CD8-positive, alpha-beta memory T cell (primary cell): ENCODE data around the gene INAFM2. TPM values are rescaled to one million over a fixed set of nuclear protein-coding genes. Genes with fewer than 3 reads are reported as not detected.
A peak's percentile ranks its signal among the peaks of the same experiment; 100 is the strongest.

Experiments used
- CTCF ChIA-PET: fragments of 350-600 bp; sonication (Branson Sonifier 250); formaldehyde crosslinking; loops from one replicate; lab custom pipeline; 2021; ENCODE audit warnings: antibody characterized with exemption; lab: Charles Lee
- POLR2A ChIA-PET: fragments of 350-600 bp; sonication (Branson Sonifier 250); formaldehyde crosslinking; loops from one replicate; lab custom pipeline; 2021; ENCODE audit warnings: antibody characterized with exemption; lab: Charles Lee
- DNase-seq, 5 donors: peaks; one replicate each; pipeline versions ENCODE4 v3.0.0 to v3.0.0-alpha.2; 2020 to 2022; ENCODE audit warnings: mixed read lengths in 1 of 5
- H3K27ac ChIP-seq: one replicate; pipeline ENCODE4 v1.7.0; 2013; ENCODE audit warnings: low read depth, mild to moderate bottlenecking, low read length, moderate library complexity
- H3K27me3 ChIP-seq: 2 replicates; pipeline ENCODE4 v1.7.0; 2013; ENCODE audit warnings: low read length, mild to moderate bottlenecking; ENCODE audit not compliant: insufficient read depth, poor library complexity, severe bottlenecking
- H3K36me3 ChIP-seq: 2 replicates; pipeline ENCODE4 v1.7.0; 2013; ENCODE audit warnings: mild to moderate bottlenecking, low read length, moderate library complexity; ENCODE audit not compliant: insufficient read depth
- H3K4me1 ChIP-seq: 2 replicates; pipeline ENCODE4 v1.7.0; 2013; ENCODE audit warnings: mild to moderate bottlenecking, low read length, moderate library complexity; ENCODE audit not compliant: insufficient read depth
- H3K4me3 ChIP-seq: 2 replicates; pipeline ENCODE4 v1.7.0; 2013; ENCODE audit warnings: mild to moderate bottlenecking, low read length
- H3K9me3 ChIP-seq: 2 replicates; pipeline ENCODE4 v1.7.0; 2013; ENCODE audit warnings: mild to moderate bottlenecking, low read length
- H3K27ac Mint-ChIP-seq, 8 donors: one replicate each; pipeline ENCODE4 v1.8.0; 2020 to 2021; ENCODE audit warnings: mixed read lengths in 8 of 8, mild to moderate bottlenecking in 6 of 8, inconsistent platforms in 3 of 8, moderate library complexity in 3 of 8
- H3K27me3 Mint-ChIP-seq, 2 donors: one replicate each; pipeline ENCODE4 v1.8.0; 2020 to 2021; ENCODE audit warnings: mixed read lengths in 2 of 2, mild to moderate bottlenecking in 1 of 2, moderate library complexity in 1 of 2
- H3K36me3 Mint-ChIP-seq, 3 donors: one replicate each; pipeline ENCODE4 v1.8.0; 2020 to 2021; ENCODE audit warnings: mixed read lengths in 3 of 3, inconsistent platforms in 1 of 3, mild to moderate bottlenecking in 1 of 3
- H3K4me1 Mint-ChIP-seq, 3 donors: one replicate each; pipeline ENCODE4 v1.8.0; 2020 to 2021; ENCODE audit warnings: mixed read lengths in 3 of 3, inconsistent platforms in 1 of 3, mild to moderate bottlenecking in 1 of 3
- H3K4me3 Mint-ChIP-seq, 7 donors: one replicate each; pipeline ENCODE4 v1.8.0; 2020 to 2021; ENCODE audit warnings: mixed read lengths in 7 of 7, mild to moderate bottlenecking in 6 of 7, moderate library complexity in 4 of 7, inconsistent platforms in 2 of 7
- H3K9me3 Mint-ChIP-seq, 5 donors: one replicate each; pipeline ENCODE4 v1.8.0; 2020 to 2022; ENCODE audit warnings: mixed read lengths in 5 of 5, mild to moderate bottlenecking in 3 of 5, moderate library complexity in 2 of 5, inconsistent platforms in 1 of 5
- polyA plus RNA-seq: library from polyadenylated mRNA; unstranded; fragments of 300-500 nt; fragmentation: Illumina TruSeq; gene quantifications from one replicate; pipeline ENCODE4 v1.2.3, GENCODE V29; 2021
- total RNA-seq, 2 experiments: library from RNA; stranded (reverse); gene quantifications; one replicate each; pipeline ENCODE4 v1.2.3, GENCODE V29; 2021

The INAFM2 gene
- total and polyA plus RNA-seq, 3 experiments from 2014 or later, result 2.7 to 15.3 (median 13.5) TPM

GRCh38 chr15:40302288-40302886 lies 21.1 kb upstream of the INAFM2 start:
- Histone ChIP-seq H3K27ac (no peak overlapping the region), H3K27me3 (no peaks in the 10 kb centered on the region), H3K4me3 (no peak overlapping the region), H3K36me3 (peaks cover 13% of the 10 kb centered on the region), H3K9me3 (no peaks in the 10 kb centered on the region), H3K4me1 (peaks cover 22% of the 10 kb centered on the region)
- Mint-ChIP-seq H3K9me3 (peaks cover 0 to 4% (median 2%) of the 10 kb centered on the region in 5 donors), H3K4me3 (no peak overlapping the region), H3K4me1 (peaks cover 29 to 35% (median 33%) of the 10 kb centered on the region in 3 donors), H3K27ac (no peak overlapping the region), H3K36me3 (peaks cover 17 to 69% (median 21%) of the 10 kb centered on the region in 3 donors), H3K27me3 (no peaks in the 10 kb centered on the region)
- no peak for DNase-seq
- POLR2A ChIA-PET, result interaction anchor here (0.7 to 1.0 kb wide), 2 partner anchors 8 to 13 kb away, joined by 3 read pairs; no protein-coding TSS in a partner anchor
- CTCF ChIA-PET, result interaction anchor here (0.8 to 3.8 kb wide), 5 partner anchors 12 to 85 kb away, joined by 3 to 25 read pairs (median 3); no protein-coding TSS in a partner anchor

- Mint-ChIP-seq H3K27ac (peak overlapping the region in 2 of 8 donors; percentile 38 to 46), H3K4me1 (peaks cover 29 to 35% (median 33%) of the 10 kb centered on the region in 3 donors), H3K9me3 (peaks cover 0 to 4% (median 2%) of the 10 kb centered on the region in 5 donors), H3K4me3 (peak overlapping the region in 1 of 7 donors; percentile 60), H3K36me3 (peaks cover 17 to 64% (median 21%) of the 10 kb centered on the region in 3 donors), H3K27me3 (no peaks in the 10 kb centered on the region)
- ChIA-PET POLR2A (interaction anchor here (0.7 kb wide), 1 partner anchor 14 kb away, joined by 3 read pairs; no protein-coding TSS in a partner anchor), CTCF (interaction anchor here (1.3 to 3.8 kb wide), 4 partner anchors 16 to 35 kb away, joined by 3 to 25 read pairs (median 4); no protein-coding TSS in a partner anchor)
- H3K4me1 ChIP-seq, result peaks cover 22% of the 10 kb centered on the region
- no peaks in the 10 kb centered on the region for H3K27me3 ChIP-seq
- no peak for DNase-seq
- H3K9me3 ChIP-seq, result no peaks in the 10 kb centered on the region
- no peak overlapping the region for H3K27ac ChIP-seq
- no peak overlapping the region for H3K4me3 ChIP-seq
- H3K36me3 ChIP-seq, result peaks cover 13% of the 10 kb centered on the region
These were observed 20.5 kb upstream of the INAFM2 start for GRCh38 chr15:40302981-40303380.

GRCh38 chr15:40303576-40303975 lies 19.9 kb upstream of the INAFM2 start:
- Histone ChIP-seq H3K4me3 (no peak overlapping the region), H3K36me3 (peaks cover 13% of the 10 kb centered on the region), H3K4me1 (peaks cover 22% of the 10 kb centered on the region), H3K27me3 (no peaks in the 10 kb centered on the region), H3K9me3 (no peaks in the 10 kb centered on the region), H3K27ac (no peak overlapping the region)
- H3K4me1 Mint-ChIP-seq, result peaks cover 30 to 38% (median 35%) of the 10 kb centered on the region in 3 donors
- peak overlapping the region in 1 of 7 donors; percentile 60 for H3K4me3 Mint-ChIP-seq
- peaks cover 17 to 62% (median 21%) of the 10 kb centered on the region in 3 donors for H3K36me3 Mint-ChIP-seq
- peak overlapping the region in 2 of 8 donors; percentile 11 to 87 for H3K27ac Mint-ChIP-seq
- peaks cover 0 to 4% (median 2%) of the 10 kb centered on the region in 5 donors for H3K9me3 Mint-ChIP-seq
- no peaks in the 10 kb centered on the region for H3K27me3 Mint-ChIP-seq
- POLR2A ChIA-PET, result no interaction called here
- no peak for DNase-seq
- CTCF ChIA-PET, result interaction anchor here (1.3 to 3.8 kb wide), 4 partner anchors 16 to 34 kb away, joined by 3 to 25 read pairs (median 4); no protein-coding TSS in a partner anchor

GRCh38 chr15:40305281-40305680 lies 18.2 kb upstream of the INAFM2 start:
- H3K4me1 ChIP-seq, result peaks cover 37% of the 10 kb centered on the region
- H3K36me3 ChIP-seq, result peaks cover 7% of the 10 kb centered on the region
- H3K27me3 ChIP-seq, result no peaks in the 10 kb centered on the region
- no peak overlapping the region for H3K27ac ChIP-seq
- peak overlapping the region in 3 of 8 donors; percentile 46 to 92 (median 77) for H3K27ac Mint-ChIP-seq
- DNase-seq, result no peak
- H3K9me3 ChIP-seq, result no peaks in the 10 kb centered on the region
- ChIA-PET POLR2A (interaction anchor here (0.7 kb wide), 1 partner anchor 161 kb away, joined by 4 read pairs; no protein-coding TSS in a partner anchor), CTCF (interaction anchor here (1.3 to 3.8 kb wide), 5 partner anchors 17 to 88 kb away, joined by 3 to 25 read pairs (median 9); partner anchors contain the start of gene INAFM2)
- H3K36me3 Mint-ChIP-seq, result peaks cover 8 to 47% (median 9%) of the 10 kb centered on the region in 3 donors
- no peaks in the 10 kb centered on the region for H3K27me3 Mint-ChIP-seq
- peaks cover 0 to 2% (median 0%) of the 10 kb centered on the region in 5 donors for H3K9me3 Mint-ChIP-seq
- peaks cover 42 to 54% (median 52%) of the 10 kb centered on the region in 3 donors for H3K4me1 Mint-ChIP-seq
- H3K4me3 Mint-ChIP-seq, result peak overlapping the region; percentile 11 to 98 (median 86)
- H3K4me3 ChIP-seq, result no peak overlapping the region

GRCh38 chr15:40306371-40306770 lies 17.1 kb upstream of the INAFM2 start:
- Mint-ChIP-seq H3K27me3 (no peaks in the 10 kb centered on the region), H3K27ac (peak overlapping the region; percentile 77 to 97 (median 94)), H3K4me3 (peak overlapping the region; percentile 93 to 98 (median 97)), H3K36me3 (peaks cover 0 to 38% (median 2%) of the 10 kb centered on the region in 3 donors), H3K9me3 (no peaks in the 10 kb centered on the region), H3K4me1 (peaks cover 42 to 57% (median 54%) of the 10 kb centered on the region in 3 donors)
- no peaks in the 10 kb centered on the region for H3K27me3 ChIP-seq
- POLR2A ChIA-PET, result interaction anchor here (1.4 kb wide), 1 partner anchor 10 kb away, joined by 6 read pairs; no protein-coding TSS in a partner anchor
- peak overlapping the region; percentile 100 for H3K4me3 ChIP-seq
- H3K27ac ChIP-seq, result peak overlapping the region; percentile 85
- H3K9me3 ChIP-seq, result no peaks in the 10 kb centered on the region
- CTCF ChIA-PET, result interaction anchor here (1.6 to 12.0 kb wide), 8 partner anchors 13 to 33 kb away, joined by 9 to 258 read pairs (median 28); partner anchors contain the start of genes ANKRD63, CCDC9B and INAFM2
- H3K4me1 ChIP-seq, result peaks cover 41% of the 10 kb centered on the region
- no peak for DNase-seq
- no peaks in the 10 kb centered on the region for H3K36me3 ChIP-seq

DNA sequence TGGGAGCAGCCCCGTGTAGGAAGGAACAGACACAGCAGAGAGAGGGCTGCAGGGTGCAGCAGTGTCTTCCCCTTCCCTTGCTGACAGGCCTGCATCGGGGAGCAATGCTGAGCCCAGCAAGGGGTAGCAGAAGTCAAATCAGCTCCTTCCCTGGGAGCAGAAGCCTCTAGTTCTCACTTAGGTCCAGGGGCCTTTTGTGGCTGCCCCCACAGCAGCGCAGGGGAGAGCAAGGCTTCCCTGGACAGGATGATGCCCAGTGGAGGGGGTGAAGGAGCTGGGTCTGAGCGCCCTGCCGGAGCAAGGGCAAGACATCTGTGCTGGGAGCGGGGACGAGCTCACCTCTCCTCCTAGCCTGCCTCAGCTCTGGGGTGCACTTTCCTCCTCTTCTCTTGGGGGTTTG lies 16.6 kb upstream of the INAFM2 start:
- Histone ChIP-seq H3K27ac (peak overlapping the region; percentile 85), H3K9me3 (no peaks in the 10 kb centered on the region), H3K36me3 (no peaks in the 10 kb centered on the region), H3K4me1 (peaks cover 41% of the 10 kb centered on the region), H3K27me3 (no peaks in the 10 kb centered on the region), H3K4me3 (peak overlapping the region; percentile 100)
- H3K9me3 Mint-ChIP-seq, result no peaks in the 10 kb centered on the region
- peak overlapping the region; percentile 93 to 98 (median 97) for H3K4me3 Mint-ChIP-seq
- ChIA-PET POLR2A (interaction anchor here (0.5 to 3.5 kb wide), 7 partner anchors 10 to 198 kb away, joined by 3 to 20 read pairs (median 3); partner anchors contain the start of genes ANKRD63, BMF and INAFM2), CTCF (interaction anchor here (0.9 to 12.0 kb wide), 18 partner anchors 8 to 261 kb away, joined by 3 to 258 read pairs (median 6); partner anchors contain the start of genes ANKRD63, CCDC9B, INAFM2 and IVD)
- peaks cover 42 to 55% (median 54%) of the 10 kb centered on the region in 3 donors for H3K4me1 Mint-ChIP-seq
- H3K27me3 Mint-ChIP-seq, result no peaks in the 10 kb centered on the region
- DNase-seq, result no peak
- peak overlapping the region; percentile 77 to 97 (median 94) for H3K27ac Mint-ChIP-seq
- H3K36me3 Mint-ChIP-seq, result peaks cover 0 to 32% (median 0%) of the 10 kb centered on the region in 3 donors

DNA sequence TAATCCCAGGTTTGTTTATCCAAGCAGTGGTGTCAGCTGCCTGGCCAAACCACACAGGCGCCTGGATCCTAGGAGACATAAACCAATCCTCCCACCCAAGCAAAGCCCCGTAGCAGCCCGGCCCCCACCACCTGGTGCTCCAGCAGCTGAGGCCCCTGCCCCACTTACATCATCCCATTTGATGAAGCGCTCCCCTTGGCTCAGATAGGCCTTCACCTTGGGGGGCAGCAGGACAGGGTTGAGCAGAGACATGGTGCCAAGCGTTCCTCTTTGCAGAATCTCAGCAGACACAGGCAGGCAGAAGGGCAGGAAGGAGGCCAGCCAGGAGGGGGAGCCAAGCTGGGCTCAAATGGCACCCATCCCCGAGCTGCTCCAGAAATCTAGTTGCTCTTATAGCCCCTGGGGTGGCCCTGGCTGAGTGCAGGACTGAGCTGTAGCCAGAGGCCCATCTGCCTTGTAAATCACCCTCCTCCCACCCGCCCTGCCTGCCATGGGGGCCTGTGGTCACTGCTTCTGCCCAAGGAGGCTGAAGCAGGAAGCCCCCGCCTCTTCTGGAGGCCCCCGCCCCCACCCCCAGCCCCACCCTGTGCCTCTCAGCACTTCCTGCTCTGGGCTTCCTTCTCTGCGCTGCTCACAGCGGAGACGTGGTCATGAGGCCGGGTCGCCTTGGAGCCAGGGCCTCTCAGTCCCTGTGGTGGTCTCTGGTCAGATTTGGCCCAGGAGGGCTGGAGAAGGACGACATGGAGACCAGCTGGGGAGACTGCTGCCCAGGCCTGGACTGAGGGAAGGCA lies 15.9 kb upstream of the INAFM2 start, which contains the start of gene PLCB2:
PLCB2 (minus strand) TSS at position 515 of the 791 bp plus-strand sequence; CDS start at position 252, 263 bp downstream.
- H3K27ac ChIP-seq, result peak within 1 kb of the TSS; percentile 85

More for the DNA sequence above, 15.9 kb upstream of the INAFM2 start, which contains the start of gene PLCB2:
- POLR2A ChIA-PET, result interaction anchor here (0.5 to 3.5 kb wide), 12 partner anchors 9 to 199 kb away, joined by 3 to 20 read pairs (median 3); partner anchors contain the start of genes ANKRD63, BAHD1, BMF and INAFM2
- Mint-ChIP-seq H3K27me3 (no peaks in the 10 kb centered on the region), H3K27ac (peak within 1 kb of the TSS; percentile 92 to 98 (median 94)), H3K4me3 (peak within 1 kb of the TSS; percentile 93 to 98 (median 97)), H3K9me3 (no peaks in the 10 kb centered on the region), H3K4me1 (peaks cover 47 to 57% (median 55%) of the 10 kb centered on the region in 3 donors), H3K36me3 (peaks cover 0 to 25% (median 0%) of the 10 kb centered on the region in 3 donors)
- peak; percentile 52 to 81 (median 65) for DNase-seq
- Histone ChIP-seq H3K4me1 (peaks cover 41% of the 10 kb centered on the region), H3K4me3 (peak within 1 kb of the TSS; percentile 100), H3K9me3 (no peaks in the 10 kb centered on the region), H3K36me3 (no peaks in the 10 kb centered on the region), H3K27me3 (no peaks in the 10 kb centered on the region)
- CTCF ChIA-PET, result interaction anchor here (0.7 to 12.0 kb wide), 24 partner anchors 9 to 264 kb away, joined by 3 to 258 read pairs (median 4); partner anchors contain the start of genes ANKRD63, CCDC9B, INAFM2 and IVD
